Activated T-helper 9 cell treated with anti-CD3 and anti-CD28 coated beads, Interleukin-2, amount 50 U/mL, for 16 hours (primary cell): ENCODE results near the gene LDHAL6A.
"Not testable (repeated sequence)": the region's sequence is repeated elsewhere in the genome, so short reads cannot be mapped to it uniquely, and the experiment has no call there.

Experiments
- DNase-seq: peaks from one replicate; pipeline ENCODE4 v3.0.0-alpha.2; 2020; ENCODE audit warnings: low read depth

LDHAL6A gene

GRCh38 chr11:18455686-18456372 is at the start of gene LDHAL6A:
LDHAL6A (plus strand) TSS chr11:18455856; CDS start chr11:18456681, 825 bp downstream.
- no peak for DNase-seq

DNA sequence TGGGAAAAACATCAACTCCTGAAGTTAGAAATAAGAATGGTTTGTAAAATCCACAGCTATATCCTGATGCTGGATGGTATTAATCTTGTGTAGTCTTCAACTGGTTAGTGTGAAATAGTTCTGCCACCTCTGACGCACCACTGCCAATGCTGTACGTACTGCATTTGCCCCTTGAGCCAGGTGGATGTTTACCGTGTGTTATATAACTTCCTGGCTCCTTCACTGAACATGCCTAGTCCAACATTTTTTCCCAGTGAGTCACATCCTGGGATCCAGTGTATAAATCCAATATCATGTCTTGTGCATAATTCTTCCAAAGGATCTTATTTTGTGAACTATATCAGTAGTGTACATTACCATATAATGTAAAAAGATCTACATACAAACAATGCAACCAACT is 48.3 kb upstream of the LDHAL6A start:
- not testable (repeated sequence) for DNase-seq

GRCh38 chr11:18408558-18409291 is 46.9 kb upstream of the LDHAL6A start:
- no peak for DNase-seq

GRCh38 chr11:18416459-18416858 is 39.2 kb upstream of the LDHAL6A start:
- no peak for DNase-seq

DNA sequence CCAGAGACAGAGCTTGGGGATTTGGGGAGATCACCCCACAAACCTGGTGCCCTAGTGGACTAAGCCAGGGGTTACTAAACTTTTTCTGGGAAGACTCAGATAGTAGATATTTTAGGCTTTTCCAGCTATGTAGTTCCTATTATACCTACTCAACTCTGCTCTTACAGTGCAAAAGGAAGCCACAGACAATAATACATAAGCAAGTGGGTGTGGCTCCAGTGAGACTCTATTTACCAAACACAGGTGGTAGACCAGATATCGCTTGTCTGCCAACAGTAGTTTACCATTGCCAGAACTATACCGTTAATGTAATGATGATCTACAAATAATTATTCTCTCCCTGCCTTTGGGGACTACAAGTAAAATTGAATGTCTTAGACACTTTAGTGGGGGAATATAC is 36.6 kb upstream of the LDHAL6A start:
- no peak for DNase-seq

GRCh38 chr11:18420067-18420466 is 35.6 kb upstream of the LDHAL6A start:
- DNase-seq, result no peak

- DNase-seq, result no peak
Observed at GRCh38 chr11:18427240-18427639, 28.4 kb upstream of the LDHAL6A start.

DNA sequence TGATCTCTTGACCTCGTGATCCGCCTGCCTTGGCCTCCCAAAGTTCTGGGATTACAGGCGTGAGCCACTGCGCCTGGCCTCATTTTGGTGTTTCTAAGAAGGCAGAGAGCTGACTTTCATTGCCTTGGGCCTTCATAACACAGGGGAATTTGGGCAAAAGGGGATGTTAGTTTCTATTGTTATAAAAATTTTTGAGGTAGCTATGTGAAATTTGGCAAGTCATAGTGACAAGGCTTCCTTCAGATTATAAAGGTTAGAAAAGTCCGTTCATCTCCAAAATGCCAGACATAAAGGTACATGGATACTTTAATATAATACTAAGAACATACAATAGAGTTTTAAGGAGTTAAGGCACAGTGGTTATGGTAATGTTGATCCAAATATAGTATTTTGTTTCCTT is 26.3 kb upstream of the LDHAL6A start:
- DNase-seq, result no peak

DNA sequence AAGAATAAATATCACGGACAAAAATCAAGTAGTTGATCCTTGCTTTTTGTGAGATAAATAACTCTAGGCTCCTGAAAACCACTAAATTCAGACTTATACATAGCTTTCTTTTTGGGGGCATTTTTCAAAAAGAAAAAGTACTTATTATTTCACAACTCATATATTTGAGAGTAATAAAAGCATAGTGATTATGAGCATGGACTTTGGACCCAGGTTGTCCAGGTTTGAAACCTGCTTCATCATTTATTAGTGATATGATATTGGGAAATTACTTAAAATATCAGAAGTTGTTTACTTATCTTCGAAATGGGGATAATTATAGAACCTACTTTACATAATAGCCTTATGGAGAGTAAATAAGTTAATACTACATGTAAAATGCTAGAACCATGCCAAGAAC is 17.0 kb upstream of the LDHAL6A start:
- DNase-seq, result no peak

DNA sequence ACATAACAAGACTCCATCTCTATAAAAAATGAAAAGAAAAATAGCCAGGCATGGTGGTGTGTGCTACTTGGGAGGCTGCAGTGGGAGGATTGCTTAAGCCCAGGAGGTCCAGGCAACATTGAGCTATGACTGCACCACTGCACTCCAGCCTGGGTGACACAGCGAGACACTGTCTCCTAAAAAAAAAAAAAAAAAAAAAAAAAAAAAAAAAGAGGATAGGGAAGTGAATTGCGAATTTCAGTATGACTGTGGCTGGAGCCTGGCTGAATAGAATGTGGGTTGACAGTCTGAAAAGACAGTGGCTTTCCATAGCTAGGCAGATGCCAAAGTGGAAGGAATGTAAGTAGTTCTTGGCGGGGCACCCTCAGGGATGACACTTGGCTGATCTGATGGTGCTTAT is 6.4 kb upstream of the LDHAL6A start:
- DNase-seq, result no peak

DNA sequence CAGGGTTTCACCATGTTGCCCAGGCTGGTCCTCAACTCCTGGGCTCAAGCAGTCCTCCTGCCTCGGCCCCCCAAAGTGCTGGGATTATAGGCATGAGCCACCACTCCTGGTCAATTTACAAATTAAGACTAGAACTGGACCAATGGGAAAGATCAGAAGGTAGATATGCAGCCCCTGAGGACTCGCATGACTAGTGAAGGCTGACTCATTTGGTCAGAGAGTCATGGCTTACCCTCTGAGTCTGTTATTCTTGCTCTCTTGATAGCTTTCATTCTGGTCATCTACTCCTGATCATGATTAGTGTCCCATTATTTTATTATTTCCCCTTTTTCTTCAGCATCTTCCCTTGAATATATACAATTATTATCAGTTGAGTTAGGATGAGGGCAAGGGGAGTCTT is 2.7 kb upstream of the LDHAL6A start:
- DNase-seq, result no peak

DNA sequence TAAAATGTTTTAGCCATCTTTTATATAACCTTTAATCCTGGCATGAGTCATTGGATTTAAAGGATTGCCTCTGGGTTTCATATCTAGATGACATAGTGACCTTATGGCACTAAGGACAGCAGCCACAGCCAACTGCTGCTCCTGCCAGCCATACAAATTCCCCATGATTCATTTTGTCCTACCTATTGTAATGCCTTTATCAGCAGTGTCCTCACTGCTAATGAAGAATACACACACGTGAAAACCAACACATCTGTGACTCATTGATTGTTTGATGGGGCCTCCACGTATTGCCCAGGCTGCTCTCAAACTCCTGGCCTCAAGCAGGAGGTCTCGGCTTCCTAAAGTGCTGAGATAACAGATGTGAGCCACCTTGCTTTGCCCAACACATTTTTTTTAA is 1.8 kb downstream of the LDHAL6A start:
- DNase-seq, result no peak

- no peak for DNase-seq
Observed at GRCh38 chr11:18459634-18460033, 4.0 kb downstream of the LDHAL6A start.

GRCh38 chr11:18461909-18462308 is 6.3 kb downstream of the LDHAL6A start:
- no peak for DNase-seq

GRCh38 chr11:18463439-18463838 is 7.8 kb downstream of the LDHAL6A start:
- DNase-seq, result no peak

- no peak for DNase-seq
Observed at GRCh38 chr11:18466402-18466801, 10.7 kb downstream of the LDHAL6A start.

DNA sequence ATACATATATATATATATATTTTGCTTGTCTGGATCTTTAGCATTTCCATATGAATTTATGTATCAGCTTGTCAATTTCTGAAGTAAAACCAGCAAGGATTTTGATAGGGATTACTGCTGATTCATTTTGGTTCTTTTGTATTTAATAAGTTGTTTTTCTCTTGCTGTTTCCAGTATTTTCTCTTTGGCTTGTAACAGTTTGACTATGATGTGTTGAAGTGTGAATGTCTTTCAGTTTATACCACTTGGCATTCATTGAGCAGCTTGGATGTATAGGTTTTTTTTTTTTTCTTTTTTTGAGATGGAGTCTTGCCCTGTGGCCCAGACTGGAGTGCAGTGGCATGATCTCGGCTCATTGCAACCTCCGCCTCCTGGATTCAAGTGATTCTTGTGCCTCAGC is 12.4 kb downstream of the LDHAL6A start:
- DNase-seq, result no peak

- DNase-seq, result no peak
Observed at GRCh38 chr11:18468961-18469360, 13.3 kb downstream of the LDHAL6A start.

DNA sequence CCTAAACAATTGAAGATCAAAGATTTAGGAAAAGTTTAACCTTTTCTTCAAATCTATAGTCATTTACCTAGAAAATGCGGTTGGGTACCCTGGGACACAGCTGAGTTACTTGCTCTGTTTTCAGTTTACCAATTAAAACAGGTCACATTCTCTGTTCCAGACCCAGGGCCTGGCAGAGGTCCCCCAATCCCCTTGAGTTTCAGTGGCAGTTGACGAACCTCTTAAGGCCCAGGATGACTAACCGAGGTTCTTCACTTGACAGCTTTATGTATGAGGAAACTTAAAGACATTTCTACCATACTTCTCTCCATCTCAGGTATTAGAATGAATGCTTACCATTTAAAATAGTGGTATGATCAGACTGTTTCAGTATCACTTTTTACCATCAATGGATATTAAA is 16.3 kb downstream of the LDHAL6A start:
- no peak for DNase-seq

GRCh38 chr11:18472587-18472986 is 16.9 kb downstream of the LDHAL6A start:
- no peak for DNase-seq

- no peak for DNase-seq
Observed at GRCh38 chr11:18479063-18479462, 23.4 kb downstream of the LDHAL6A start.

DNA sequence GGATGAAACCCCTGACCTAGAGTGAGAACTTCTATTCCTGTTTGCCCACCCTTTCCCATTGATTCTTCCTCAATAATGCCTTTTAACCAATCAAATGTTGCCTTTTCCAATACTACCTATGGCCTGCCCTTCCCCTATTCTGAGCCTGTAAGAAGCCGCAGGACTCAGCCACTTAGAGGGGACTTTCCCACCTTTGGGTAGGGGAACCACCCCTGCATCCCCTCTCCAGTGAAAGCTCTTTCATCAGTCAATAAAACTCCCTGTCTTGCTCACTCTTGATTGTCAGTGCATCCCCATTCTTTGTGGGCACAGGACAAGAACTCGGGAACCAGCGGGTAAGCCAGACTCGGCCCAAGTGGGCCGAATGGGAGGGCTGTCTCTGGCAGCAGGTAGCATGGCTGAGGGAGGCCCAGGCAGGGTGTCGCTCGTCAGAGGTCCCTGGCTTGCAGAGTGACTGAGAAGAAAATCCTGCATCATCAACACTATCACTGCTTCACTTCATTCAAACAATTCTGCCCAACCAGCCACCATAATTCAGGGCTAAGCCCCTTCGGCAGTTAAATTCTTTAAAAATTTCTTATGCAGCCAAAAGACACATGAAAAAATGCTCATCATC is 30.4 kb downstream of the LDHAL6A start:
- DNase-seq, result no peak

GRCh38 chr11:18490319-18490718 is 34.7 kb downstream of the LDHAL6A start:
- no peak for DNase-seq
